Heart left ventricle (tissue), 16 donors: Measurements from ENCODE around the gene PCED1B. TPM values are rescaled to one million over a fixed set of nuclear protein-coding genes. Genes with fewer than 3 reads are reported as not detected.

ENCODE experiments used
- ATAC-seq, 4 donors: fragments of 200-7000 bp; cut with Tn5 transposase; one replicate each; pipeline ENCODE4 v1.9.1; 2020 to 2022; ENCODE audit warnings: moderate library complexity in 4 of 4, mild to moderate bottlenecking in 3 of 4, moderate number of reproducible peaks in 1 of 4
- DNase-seq, 5 donors: peaks; one replicate each; pipeline ENCODE4 v3.0.0-alpha.2; 2020
- H3K27ac ChIP-seq, 12 donors: fragments of 200-600 bp; sonication (generic) in 4 of 12; one replicate each; pipeline versions ENCODE4 v1.5.0 to v1.8.0; 2016 to 2022; ENCODE audit warnings: mild to moderate bottlenecking in 2 of 12
- H3K27me3 ChIP-seq, 9 donors: fragments of 200-600 bp; sonication (generic) in 2 of 9; one replicate each; pipeline versions ENCODE4 v1.5.1 to v1.8.0; 2016 to 2022; ENCODE audit warnings: mild to moderate bottlenecking in 3 of 9
- H3K36me3 ChIP-seq, 9 donors: fragments of 200-600 bp; sonication (generic) in 2 of 9; one replicate each; pipeline versions ENCODE4 v1.5.0 to v1.8.0; 2018 to 2022; ENCODE audit warnings: mild to moderate bottlenecking in 2 of 9
- H3K4me1 ChIP-seq, 12 donors: fragments of 200-600 bp; sonication (generic) in 4 of 12; one replicate each; pipeline versions ENCODE4 v1.5.0 to v1.8.0; 2016 to 2022; ENCODE audit warnings: mild to moderate bottlenecking in 3 of 12
- H3K4me3 ChIP-seq, 12 donors: fragments of 200-600 bp; sonication (generic) in 4 of 12; one replicate each; pipeline versions ENCODE4 v1.5.0 to v1.8.0; 2017 to 2022; ENCODE audit warnings: mild to moderate bottlenecking in 9 of 12, moderate library complexity in 4 of 12
- H3K9me3 ChIP-seq, 12 donors: fragments of 200-600 bp; sonication (generic) in 4 of 12; one replicate each; pipeline versions ENCODE4 v1.5.0 to v1.8.0; 2016 to 2022; ENCODE audit warnings: mild to moderate bottlenecking in 1 of 12
- CTCF ChIP-seq, 12 donors: fragments of 200-600 bp; sonication (generic) in 4 of 12; IDR thresholded peaks; one replicate each; pipeline versions ENCODE4 v1.5.0 to v1.8.0; 2018 to 2022; ENCODE audit warnings: antibody characterized with exemption in 12 of 12, mild to moderate bottlenecking in 5 of 12
- POLR2A ChIP-seq, 2 donors: fragments of 450-650 bp; IDR thresholded peaks; one replicate each; pipeline ENCODE4 v1.6.1; 2017; ENCODE audit warnings: antibody characterized with exemption in 2 of 2, mild to moderate bottlenecking in 2 of 2, moderate library complexity in 2 of 2
- WGBS, 4 donors: extraction: QIAGEN DNeasy Blood & Tissue Kit in 2 of 4; methylation state at CpG; one replicate each; pipeline versions ENCODE4 v1.1.5 to v1.1.7; 2013 to 2018; 5-methylcytosine and 5-hydroxymethylcytosine counted together
- intact Hi-C, 10 donors: fragments of 100-400 bp; cut with DNase I; formaldehyde crosslinking; loops; one replicate each; pipeline versions ENCODE4 v1.11.1 to v1.14.2; 2022
- polyA plus RNA-seq, 2 donors: library from polyadenylated mRNA; stranded (reverse); fragments of 200-250 nt; gene quantifications; one replicate each; pipeline ENCODE4 v1.2.3, GENCODE V29; 2013
- total RNA-seq, 9 donors: library from RNA; depleted of rRNA in 2 of 9; stranded (reverse); fragments of >200 nt in 2 of 9; fragmentation: NEBNext Ultra II Directional in 3 of 9; extraction: Animal tissue kit (Norgen Biotek cat#: 25700) in 3 of 9; gene quantifications; one replicate each; pipeline versions ENCODE4 v1.1.0 to v1.2.4, GENCODE V29; 2016 to 2023
- donor health status: ischemic (EF 13 %, LVEDD 7.1; RV severe dilation, severe dysfunction).
- donor health status: healthy with polysubstance abuse.
- donor health status: DM: no; HTN: yes; CAD: no.
- donor health status: DM: no; HTN: no; CAD: no.
- donor health status: ischemic (EF 25% LVEDD 6.9; RV normal size, moderate dysfunction).
- donor health status: ischemic (EF 25% LVEDD 5.7; RV mildly dilated, moderate dysfunction).
- donor health status: healthy.
- donor health status: DM: yes; HTN: yes; CAD: no.
- donor health status: ischemic (EF 35%, LVEDD 5.7; RV mildly dilated, moderate dysfunction).
- donor health status: nonischemic (EF 11% LVEDD 7.7; RV severe dilation, severe dysfunction).
- donor health status: DM: yes; HTN: yes; CAD: no.
- donor health status: PGD.
- donor health status: ischemic (EF 29% LVEDD 5.4; RV normal size, mild dysfunction).
- donor health status: nonischemic (EF 23%, LVEDD 6.1; RV moderate dilation, normal function).

PCED1B gene
- total and polyA plus RNA-seq, 11 donors: 0.39 to 9.5 (median 0.72) TPM; not detected in 2

DNA sequence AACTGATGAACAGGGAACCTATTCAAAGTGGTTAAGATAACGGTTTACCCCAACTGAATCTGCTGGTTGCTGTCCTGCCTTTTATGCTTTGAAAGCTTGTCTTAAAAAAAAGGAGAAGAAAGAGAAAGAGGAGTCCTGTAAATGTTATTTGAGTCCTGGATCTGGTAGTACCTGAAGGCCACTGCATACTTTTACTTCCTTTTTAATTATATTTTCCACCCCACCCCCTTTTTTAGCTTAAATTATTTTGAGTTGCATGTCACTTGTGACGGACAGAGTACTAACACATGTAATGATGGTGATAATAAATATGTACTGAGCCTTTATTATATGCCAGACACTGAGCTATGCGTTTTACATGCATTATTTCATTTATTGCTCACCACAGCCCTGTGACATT lies 2.9 kb downstream of the PCED1B start:
- peak overlapping the region in 2 of 12 donors; percentile 88 to 95 for H3K27ac ChIP-seq
- TF ChIP-seq CTCF (IDR thresholded peaks at IDR 0.05): no peak
- TF ChIP-seq POLR2A (IDR thresholded peaks at IDR 0.05): no peak
- H3K36me3 ChIP-seq: no peaks in the 10 kb centered on the region
- intact Hi-C loops: loop anchor here in 2 of 10 donors (5.0 kb wide), 2 partner anchors 235 to 320 kb away; no protein-coding TSS in a partner anchor
- ATAC-seq (no peak), DNase-seq (no peak)
- 85 to 92% (median 89%) methylated on average over 3 of the region's 3 CpGs for WGBS, 4 donors
- peaks cover 0 to 14% (median 0%) of the 10 kb centered on the region in 9 donors for H3K27me3 ChIP-seq
- peaks cover 0 to 86% (median 30%) of the 10 kb centered on the region in 12 donors for H3K4me1 ChIP-seq
- H3K4me3 ChIP-seq: no peak overlapping the region
- no peaks in the 10 kb centered on the region for H3K9me3 ChIP-seq

DNA sequence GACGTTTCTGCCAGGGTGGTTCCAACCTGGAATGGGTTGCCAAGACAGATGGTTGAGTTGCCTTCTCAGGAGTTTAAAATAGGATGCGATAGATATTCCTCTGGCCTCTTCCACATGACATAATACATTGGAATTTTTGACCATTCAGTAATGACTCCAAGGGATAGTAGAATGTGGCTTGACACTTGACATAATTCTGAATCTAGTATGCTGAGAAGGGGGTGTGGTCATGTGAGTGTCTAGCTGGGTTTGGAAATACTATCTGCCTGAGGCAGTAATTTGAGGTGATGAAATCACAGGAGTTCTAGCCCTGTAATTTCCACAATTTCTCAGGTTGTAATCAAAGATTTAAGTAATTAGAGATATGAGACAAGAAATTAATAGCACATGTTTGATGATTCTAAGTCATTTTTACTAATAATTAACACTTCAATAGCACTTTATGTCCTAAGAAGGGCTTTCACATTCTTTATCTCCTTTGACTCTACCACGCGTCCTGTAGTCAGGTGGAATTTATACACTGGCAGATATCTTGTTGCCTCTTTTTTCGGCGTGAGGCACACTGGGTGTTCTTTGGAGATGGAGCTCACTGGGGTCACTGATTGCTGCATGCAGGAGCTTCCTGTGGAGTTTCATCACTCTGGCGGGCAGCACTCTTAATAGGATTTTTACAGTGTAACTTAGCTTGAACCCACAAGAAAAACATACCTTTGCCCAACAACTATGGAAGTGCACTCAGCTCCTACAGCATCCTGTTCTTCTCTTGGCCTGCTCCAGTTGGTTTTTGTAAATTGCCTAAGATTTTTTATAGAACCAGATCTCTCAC lies 3.6 kb downstream of the PCED1B start:
- Histone ChIP-seq H3K27ac (peak overlapping the region in 2 of 12 donors; percentile 88 to 95), H3K9me3 (no peaks in the 10 kb centered on the region), H3K36me3 (no peaks in the 10 kb centered on the region), H3K4me3 (no peak overlapping the region), H3K4me1 (peaks cover 0 to 90% (median 31%) of the 10 kb centered on the region in 12 donors), H3K27me3 (peaks cover 0 to 7% (median 0%) of the 10 kb centered on the region in 9 donors)
- TF ChIP-seq POLR2A (IDR thresholded peaks at IDR 0.05): no peak
- TF ChIP-seq CTCF (IDR thresholded peaks at IDR 0.05): no peak
- intact Hi-C loops: loop anchor here in 2 of 10 donors (5.0 kb wide), 2 partner anchors 234 to 319 kb away; no protein-coding TSS in a partner anchor
- DNase-seq (no peak), ATAC-seq (no peak)
- 56 to 66% (median 59%) methylated on average over 7 of the region's 7 CpGs for WGBS, 4 donors

DNA sequence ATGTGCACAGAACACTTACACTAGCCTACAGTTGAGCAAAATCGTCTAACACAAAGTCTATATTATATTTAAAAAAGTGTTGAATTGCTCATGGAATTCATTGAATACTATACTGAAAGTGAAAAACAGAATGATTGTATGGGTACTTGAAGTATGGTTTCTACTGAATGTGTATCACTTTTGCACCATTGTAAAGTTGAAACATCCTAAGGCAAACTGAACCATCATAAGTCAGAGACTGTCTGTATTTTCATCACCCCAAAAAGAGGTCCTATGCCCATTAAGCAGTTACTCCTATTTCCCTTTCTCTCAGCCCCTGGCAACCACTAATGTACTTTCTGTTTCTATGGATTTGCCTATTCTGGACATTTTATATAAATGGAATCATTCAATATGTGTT lies 4.8 kb downstream of the PCED1B start:
- ATAC-seq (no peak), DNase-seq (no peak)
- Histone ChIP-seq H3K4me1 (peaks cover 0 to 84% (median 25%) of the 10 kb centered on the region in 12 donors), H3K4me3 (no peak overlapping the region), H3K27me3 (no peaks in the 10 kb centered on the region), H3K36me3 (no peaks in the 10 kb centered on the region), H3K27ac (peak overlapping the region in 2 of 12 donors; percentile 24 to 95), H3K9me3 (no peaks in the 10 kb centered on the region)
- no peak for TF ChIP-seq POLR2A (IDR thresholded peaks at IDR 0.05)
- no peak for TF ChIP-seq CTCF (IDR thresholded peaks at IDR 0.05)
- 82 to 90% (median 86%) methylated on average over 1 of the region's 1 CpG for WGBS, 4 donors
- intact Hi-C loops: loop anchor here in 2 of 10 donors (5.0 kb wide), 2 partner anchors 233 to 318 kb away; no protein-coding TSS in a partner anchor

- no peak for TF ChIP-seq CTCF (IDR thresholded peaks at IDR 0.05)
- no peak for TF ChIP-seq POLR2A (IDR thresholded peaks at IDR 0.05)
- WGBS, 4 donors: 51 to 59% (median 53%) methylated on average over 6 of the region's 6 CpGs
- DNase-seq (no peak), ATAC-seq (peak in 3 of 4 donors; percentile 52 to 80 (median 66))
- peak overlapping the region in 1 of 12 donors; percentile 4 for H3K4me3 ChIP-seq
- H3K27ac ChIP-seq: peak overlapping the region in 2 of 12 donors; percentile 57 to 95
- H3K27me3 ChIP-seq: no peaks in the 10 kb centered on the region
- peaks cover 0 to 75% (median 19%) of the 10 kb centered on the region in 12 donors for H3K4me1 ChIP-seq
- peaks cover 0 to under 1% (median 0%) of the 10 kb centered on the region in 12 donors for H3K9me3 ChIP-seq
- H3K36me3 ChIP-seq: no peaks in the 10 kb centered on the region
- intact Hi-C loops: no loop called here
Observed at GRCh38 chr12:47085815-47086252, 6.4 kb downstream of the PCED1B start.
